ENCODE data around the gene GCN1.

GCN1 gene

DNA sequence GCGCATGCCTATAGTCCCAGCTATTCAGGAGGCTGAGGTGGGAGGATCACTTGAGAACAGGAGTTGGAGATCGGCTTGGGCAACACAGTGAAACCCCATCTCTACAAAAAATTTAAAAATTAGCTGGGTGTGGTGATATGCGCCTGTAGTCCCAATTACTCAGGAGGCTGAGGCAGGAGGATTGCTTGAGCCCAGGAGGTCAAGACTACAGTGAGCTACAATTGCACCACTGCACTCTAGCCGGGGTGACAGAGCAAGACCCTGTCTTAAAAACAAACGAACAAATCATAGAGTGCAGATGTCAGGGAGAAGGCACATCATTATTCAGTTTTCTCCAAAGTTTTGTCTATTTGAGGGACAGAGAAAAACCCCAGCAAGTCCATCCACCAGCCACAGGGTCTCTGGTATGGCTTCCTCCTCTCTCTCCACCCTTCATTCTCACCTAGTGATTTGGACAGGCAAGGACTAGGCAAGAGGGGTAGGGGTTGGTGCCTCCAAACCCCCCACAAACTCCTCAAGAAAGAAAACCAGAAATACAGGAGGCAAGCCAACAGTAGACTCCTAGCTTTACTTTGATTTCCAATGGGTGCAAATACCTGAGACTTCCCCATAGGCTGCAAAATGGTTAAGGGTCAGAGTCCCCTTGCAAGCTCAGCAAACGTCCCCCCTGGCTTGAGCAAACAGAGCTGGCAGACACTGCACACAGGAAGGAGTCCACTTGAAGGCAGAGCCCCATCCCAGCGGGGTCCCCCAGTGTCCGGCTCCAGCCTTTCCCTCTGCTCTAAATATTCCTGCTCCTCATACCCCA, 32.9 kb upstream of the GCN1 start:
- peaks cover 74% of the 10 kb centered on the region for H3K4me1 ChIP-seq (ENCODE audit: insufficient read depth, low read length)
- peak overlapping the region; percentile 95 for H3K27ac ChIP-seq (ENCODE audit: low read depth, low read length)
- no peaks in the 10 kb centered on the region for H3K9me3 ChIP-seq (ENCODE audit: low read length)
- no peak overlapping the region for H3K9ac ChIP-seq (ENCODE audit: low read length)
- H3K27me3 ChIP-seq (ENCODE audit: control insufficient read depth in 1 of 2, insufficient read depth in 2 of 2, low read length in 2 of 2): no peaks in the 10 kb centered on the region
- peaks cover 21% of the 10 kb centered on the region for H3K36me3 ChIP-seq (ENCODE audit: insufficient read depth, low read length)
- H3K4me3 ChIP-seq (ENCODE audit: low read depth in 1 of 2, low read length in 2 of 2): peak overlapping the region in 1 of 2 donors; percentile 17

DNA sequence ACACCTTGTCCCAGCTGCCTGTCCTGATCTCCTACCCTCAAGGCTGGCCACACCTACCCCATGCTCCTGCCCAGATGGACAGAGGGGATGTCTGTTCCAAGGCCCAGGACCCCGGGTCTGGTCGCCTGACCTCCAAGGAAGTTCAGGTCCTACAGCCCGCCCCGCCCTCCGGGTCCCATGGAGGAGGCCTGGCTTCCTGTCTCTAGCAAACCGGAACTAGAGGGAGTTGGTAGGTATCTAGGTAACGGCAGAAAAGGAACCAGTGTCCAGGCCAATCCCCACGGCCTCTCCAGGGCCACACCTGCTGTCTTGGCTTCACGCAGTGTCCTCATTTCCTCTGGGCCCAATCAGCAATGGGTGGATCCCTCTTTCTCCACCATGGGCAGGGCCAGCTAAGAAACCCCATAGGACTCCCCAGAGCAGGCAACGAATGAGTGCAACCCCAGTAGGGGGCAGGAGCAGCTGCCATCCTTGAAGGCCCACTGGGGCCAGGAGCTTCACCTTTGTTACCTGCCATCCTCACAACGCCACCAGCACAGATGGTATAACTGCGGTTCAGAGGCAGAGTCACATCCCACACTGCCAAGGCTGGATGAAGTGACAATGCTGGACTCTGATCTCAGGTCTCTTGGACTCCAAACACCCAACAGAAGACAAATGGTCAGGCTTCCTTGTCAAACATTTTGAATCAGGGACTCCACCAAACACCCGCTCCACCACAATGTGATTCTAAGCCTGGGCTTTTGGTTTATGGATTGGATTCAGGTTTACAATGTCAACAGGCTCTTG, 31.5 kb upstream of the GCN1 start:
- H3K4me1 ChIP-seq (ENCODE audit: insufficient read depth, low read length): peaks cover 60% of the 10 kb centered on the region

DNA sequence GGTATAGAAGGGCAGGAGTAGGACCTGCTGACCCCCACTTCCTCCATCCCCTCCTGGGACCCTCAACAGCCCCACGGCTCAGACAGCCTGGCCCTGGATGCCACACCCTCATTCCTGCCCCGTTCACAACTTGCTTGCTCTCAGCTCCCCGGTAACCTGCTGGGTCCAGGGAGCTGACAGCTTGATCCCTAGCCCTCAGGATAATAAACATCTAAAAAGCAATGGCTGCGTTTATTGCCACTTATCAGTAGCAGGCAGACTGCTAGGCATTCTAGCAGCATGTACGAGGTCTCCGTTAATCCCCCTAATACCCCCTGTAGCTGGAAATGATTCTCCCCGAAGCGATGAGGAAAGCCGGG, 30.7 kb upstream of the GCN1 start:
- Histone ChIP-seq H3K9ac (ENCODE audit: low read length) (peak overlapping the region; percentile 11), H3K4me3 (ENCODE audit: low read depth in 1 of 2, low read length in 2 of 2) (peak overlapping the region in 1 of 2 donors; percentile 7), H3K27me3 (ENCODE audit: control insufficient read depth in 1 of 2, insufficient read depth in 2 of 2, low read length in 2 of 2) (no peaks in the 10 kb centered on the region), H3K36me3 (ENCODE audit: insufficient read depth, low read length) (peaks cover 44% of the 10 kb centered on the region), H3K27ac (ENCODE audit: low read depth, low read length) (peak overlapping the region; percentile 40), H3K4me1 (ENCODE audit: insufficient read depth, low read length) (peaks cover 52% of the 10 kb centered on the region), H3K9me3 (ENCODE audit: low read length) (no peaks in the 10 kb centered on the region)

More for the DNA sequence above, 31.5 kb upstream of the GCN1 start:
- H3K9me3 ChIP-seq (ENCODE audit: low read length): no peaks in the 10 kb centered on the region
- peak overlapping the region; percentile 11 for H3K9ac ChIP-seq (ENCODE audit: low read length)
- H3K36me3 ChIP-seq (ENCODE audit: insufficient read depth, low read length): peaks cover 35% of the 10 kb centered on the region
- H3K27me3 ChIP-seq (ENCODE audit: control insufficient read depth in 1 of 2, insufficient read depth in 2 of 2, low read length in 2 of 2): no peaks in the 10 kb centered on the region
- H3K27ac ChIP-seq (ENCODE audit: low read depth, low read length): peak overlapping the region; percentile 2
- H3K4me3 ChIP-seq (ENCODE audit: low read depth in 1 of 2, low read length in 2 of 2): no peak overlapping the region

DNA sequence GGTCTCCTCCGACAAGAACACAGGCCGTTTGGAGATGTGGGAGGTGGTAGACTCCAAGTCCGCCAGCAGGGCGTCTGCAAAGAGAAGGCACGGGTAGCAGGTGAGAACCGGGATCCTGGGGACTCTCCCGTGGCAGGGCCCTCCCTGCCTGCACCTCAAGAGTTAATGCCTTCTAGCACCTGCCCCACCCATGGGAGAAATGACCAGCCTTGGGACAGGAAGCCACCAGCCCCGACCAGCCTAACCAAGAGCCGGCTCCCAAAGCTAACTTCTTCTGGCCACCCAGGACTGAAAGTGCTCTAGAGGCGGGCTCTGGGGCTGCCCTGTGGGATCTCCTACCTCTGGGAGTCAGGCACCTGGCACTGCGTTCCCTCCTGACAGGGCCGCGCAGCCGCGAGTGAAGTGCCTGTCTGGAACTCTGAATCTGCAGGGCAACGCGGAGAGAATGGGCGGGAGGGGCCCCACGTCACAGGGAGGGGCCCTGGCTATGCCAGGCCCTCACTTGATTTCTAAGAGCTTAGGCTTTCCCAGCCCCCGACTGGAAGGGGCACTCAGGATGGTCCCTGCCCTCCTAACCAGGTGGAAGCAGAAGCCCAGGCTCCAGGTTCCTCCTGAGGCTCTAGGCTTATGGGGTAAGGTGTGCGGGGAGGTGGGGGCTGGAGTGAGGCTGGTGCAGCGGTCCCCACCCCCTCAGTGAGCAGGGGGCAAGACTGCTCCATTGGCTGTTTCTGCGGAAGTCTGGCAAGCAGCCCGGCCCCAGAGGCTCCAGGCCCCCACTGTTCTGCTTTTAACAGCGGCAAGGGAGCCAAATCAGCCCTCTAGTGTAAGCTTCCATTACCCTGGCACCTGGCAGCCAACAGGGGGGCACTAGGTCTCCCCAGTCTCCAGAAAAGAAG, 30.0 kb upstream of the GCN1 start:
- Histone ChIP-seq H3K9ac (ENCODE audit: low read length) (peak overlapping the region; percentile 11), H3K27me3 (ENCODE audit: control insufficient read depth in 1 of 2, insufficient read depth in 2 of 2, low read length in 2 of 2) (no peaks in the 10 kb centered on the region), H3K9me3 (ENCODE audit: low read length) (no peaks in the 10 kb centered on the region), H3K4me3 (ENCODE audit: low read depth in 1 of 2, low read length in 2 of 2) (peak overlapping the region in 1 of 2 donors; percentile 7), H3K27ac (ENCODE audit: low read depth, low read length) (peak overlapping the region; percentile 40), H3K36me3 (ENCODE audit: insufficient read depth, low read length) (peaks cover 50% of the 10 kb centered on the region), H3K4me1 (ENCODE audit: insufficient read depth, low read length) (peaks cover 46% of the 10 kb centered on the region)

DNA sequence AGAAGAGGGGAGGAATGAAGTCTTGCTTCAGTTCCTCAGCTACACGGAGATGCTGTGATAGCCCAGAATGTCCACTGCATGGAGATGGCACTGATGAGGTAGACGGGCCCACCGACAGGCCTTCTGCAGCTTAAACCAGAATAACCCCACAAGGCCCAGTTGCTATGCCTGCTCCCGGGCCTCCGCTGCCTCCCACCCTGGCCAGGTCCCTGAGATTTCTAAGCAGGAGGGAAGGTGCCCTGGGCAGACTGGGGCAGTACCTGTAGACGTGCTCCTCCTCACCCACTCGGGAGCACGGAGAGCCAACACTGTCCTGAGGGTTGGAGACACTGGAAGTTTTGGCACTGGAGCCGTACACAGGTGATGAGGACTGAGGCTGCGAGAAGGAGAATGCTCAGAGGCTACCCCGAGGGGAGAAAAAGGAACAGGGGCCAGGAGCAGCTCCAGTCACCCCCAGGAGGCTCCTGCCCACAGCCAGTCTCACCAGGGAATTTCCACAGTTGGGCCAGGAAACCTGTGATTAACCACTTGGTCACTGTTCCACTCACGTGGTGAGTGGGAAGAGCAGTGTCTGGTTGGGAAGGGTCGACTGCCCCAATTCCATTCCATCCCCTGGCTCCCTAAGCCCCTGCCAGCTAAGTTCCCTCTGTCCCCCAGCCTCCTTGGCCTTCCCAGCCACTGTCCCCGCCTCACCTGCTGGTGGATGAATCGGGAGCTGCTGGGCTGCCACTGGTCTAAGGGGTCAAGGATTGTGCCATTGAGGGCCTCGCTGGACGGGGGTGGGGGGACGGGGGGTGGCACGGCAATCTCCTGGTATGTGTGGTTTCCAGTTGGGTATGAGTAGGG, 29.2 kb upstream of the GCN1 start:
- Histone ChIP-seq H3K27ac (ENCODE audit: low read depth, low read length) (peak overlapping the region; percentile 40), H3K9ac (ENCODE audit: low read length) (no peak overlapping the region), H3K27me3 (ENCODE audit: control insufficient read depth in 1 of 2, insufficient read depth in 2 of 2, low read length in 2 of 2) (no peaks in the 10 kb centered on the region), H3K4me1 (ENCODE audit: insufficient read depth, low read length) (peaks cover 37% of the 10 kb centered on the region), H3K4me3 (ENCODE audit: low read depth in 1 of 2, low read length in 2 of 2) (no peak overlapping the region), H3K36me3 (ENCODE audit: insufficient read depth, low read length) (peaks cover 59% of the 10 kb centered on the region), H3K9me3 (ENCODE audit: low read length) (no peaks in the 10 kb centered on the region)

DNA sequence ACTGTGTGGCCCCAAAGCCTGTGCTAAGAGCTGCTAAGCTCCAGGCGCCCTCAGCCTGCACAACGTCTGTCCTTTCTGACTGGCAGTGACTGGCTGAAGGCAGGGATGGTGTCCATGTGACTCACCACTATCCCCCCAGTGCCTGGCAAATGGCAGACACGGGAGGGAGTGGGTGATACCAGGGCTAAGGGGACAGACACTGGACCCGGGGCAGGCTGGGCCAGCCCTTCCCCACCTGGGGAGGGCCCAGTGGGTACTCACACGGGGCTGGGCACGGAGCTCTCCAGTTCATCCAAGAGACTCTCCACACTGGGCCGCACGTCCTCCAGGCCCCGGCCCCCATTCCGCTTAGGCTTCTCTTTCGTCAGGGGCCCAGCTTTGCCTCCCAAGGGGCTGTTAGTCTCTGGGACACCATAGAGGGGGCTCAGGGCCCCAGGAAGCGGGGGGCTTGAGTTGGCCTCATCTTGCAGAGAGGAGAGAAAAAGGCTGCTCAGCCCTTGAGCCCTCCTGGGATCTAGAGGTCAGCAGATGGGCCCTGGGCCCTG, 27.8 kb upstream of the GCN1 start:
- peaks cover 66% of the 10 kb centered on the region for H3K36me3 ChIP-seq (ENCODE audit: insufficient read depth, low read length)
- H3K4me1 ChIP-seq (ENCODE audit: insufficient read depth, low read length): peaks cover 24% of the 10 kb centered on the region

DNA sequence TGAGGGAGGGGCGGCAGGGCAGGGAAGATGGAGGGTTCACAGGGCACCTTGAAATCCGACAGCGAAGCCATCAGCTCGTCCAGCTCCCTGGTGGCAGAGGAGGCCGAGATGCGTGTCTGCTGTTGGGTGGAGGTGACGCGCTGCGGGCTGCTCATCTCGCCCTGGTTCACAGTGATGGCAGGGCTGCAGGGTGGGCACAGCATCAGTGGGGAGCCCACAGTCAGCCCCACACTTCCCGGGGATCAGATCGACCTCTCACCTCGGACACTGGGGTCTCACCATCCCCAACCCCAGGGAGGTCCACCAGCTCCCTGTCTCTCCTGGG, 27.0 kb upstream of the GCN1 start:
- no peaks in the 10 kb centered on the region for H3K9me3 ChIP-seq (ENCODE audit: low read length)
- no peak overlapping the region for H3K9ac ChIP-seq (ENCODE audit: low read length)
- H3K27me3 ChIP-seq (ENCODE audit: control insufficient read depth in 1 of 2, insufficient read depth in 2 of 2, low read length in 2 of 2): no peaks in the 10 kb centered on the region
- peaks cover 61% of the 10 kb centered on the region for H3K36me3 ChIP-seq (ENCODE audit: insufficient read depth, low read length)
- H3K4me3 ChIP-seq (ENCODE audit: low read depth in 1 of 2, low read length in 2 of 2): no peak overlapping the region
- no peak overlapping the region for H3K27ac ChIP-seq (ENCODE audit: low read depth, low read length)
- peaks cover 24% of the 10 kb centered on the region for H3K4me1 ChIP-seq (ENCODE audit: insufficient read depth, low read length)

More for the DNA sequence above, 27.8 kb upstream of the GCN1 start:
- no peaks in the 10 kb centered on the region for H3K27me3 ChIP-seq (ENCODE audit: control insufficient read depth in 1 of 2, insufficient read depth in 2 of 2, low read length in 2 of 2)
- no peak overlapping the region for H3K27ac ChIP-seq (ENCODE audit: low read depth, low read length)
- H3K9me3 ChIP-seq (ENCODE audit: low read length): no peaks in the 10 kb centered on the region
- no peak overlapping the region for H3K9ac ChIP-seq (ENCODE audit: low read length)
- H3K4me3 ChIP-seq (ENCODE audit: low read depth in 1 of 2, low read length in 2 of 2): no peak overlapping the region

DNA sequence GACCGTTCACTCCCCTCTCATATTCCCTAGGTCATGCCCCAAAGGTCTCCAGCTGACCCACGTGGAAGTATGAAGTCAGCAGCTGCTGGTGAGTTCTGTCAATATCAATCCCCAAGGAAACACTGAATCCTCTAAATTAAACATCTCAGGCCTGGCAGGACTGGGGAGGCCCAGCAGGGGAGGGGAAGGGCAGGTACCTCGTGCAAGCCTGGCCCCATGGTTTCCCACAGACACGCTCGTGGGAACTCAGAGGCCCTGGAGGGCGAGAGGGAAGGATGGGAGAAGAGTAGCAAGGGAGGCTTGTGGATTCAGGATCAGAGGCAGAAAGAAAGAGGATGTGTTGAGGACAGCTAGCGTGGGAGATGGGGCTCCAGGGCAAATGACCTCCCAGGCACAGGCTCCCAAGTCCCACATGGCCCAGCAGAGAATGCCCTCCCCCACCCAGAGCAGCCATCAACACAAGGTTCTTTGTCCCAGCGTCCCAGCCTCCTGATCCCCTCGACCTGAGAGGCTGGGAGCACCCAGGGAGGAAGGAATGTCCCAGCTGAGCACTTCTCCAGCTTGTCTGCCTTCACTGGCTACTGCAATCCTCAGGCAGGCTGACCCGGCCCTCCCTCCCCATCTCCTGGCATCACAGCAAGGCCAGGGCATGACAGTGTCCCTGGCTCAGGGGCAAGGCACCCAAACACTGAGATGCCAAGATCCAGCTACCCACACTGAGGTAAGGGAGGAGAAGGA, 26.5 kb upstream of the GCN1 start:
- Histone ChIP-seq H3K36me3 (ENCODE audit: insufficient read depth, low read length) (peaks cover 62% of the 10 kb centered on the region), H3K9me3 (ENCODE audit: low read length) (no peaks in the 10 kb centered on the region), H3K27me3 (ENCODE audit: control insufficient read depth in 1 of 2, insufficient read depth in 2 of 2, low read length in 2 of 2) (no peaks in the 10 kb centered on the region), H3K9ac (ENCODE audit: low read length) (no peak overlapping the region), H3K4me1 (ENCODE audit: insufficient read depth, low read length) (peaks cover 21% of the 10 kb centered on the region), H3K27ac (ENCODE audit: low read depth, low read length) (no peak overlapping the region), H3K4me3 (ENCODE audit: low read depth in 1 of 2, low read length in 2 of 2) (no peak overlapping the region)

DNA sequence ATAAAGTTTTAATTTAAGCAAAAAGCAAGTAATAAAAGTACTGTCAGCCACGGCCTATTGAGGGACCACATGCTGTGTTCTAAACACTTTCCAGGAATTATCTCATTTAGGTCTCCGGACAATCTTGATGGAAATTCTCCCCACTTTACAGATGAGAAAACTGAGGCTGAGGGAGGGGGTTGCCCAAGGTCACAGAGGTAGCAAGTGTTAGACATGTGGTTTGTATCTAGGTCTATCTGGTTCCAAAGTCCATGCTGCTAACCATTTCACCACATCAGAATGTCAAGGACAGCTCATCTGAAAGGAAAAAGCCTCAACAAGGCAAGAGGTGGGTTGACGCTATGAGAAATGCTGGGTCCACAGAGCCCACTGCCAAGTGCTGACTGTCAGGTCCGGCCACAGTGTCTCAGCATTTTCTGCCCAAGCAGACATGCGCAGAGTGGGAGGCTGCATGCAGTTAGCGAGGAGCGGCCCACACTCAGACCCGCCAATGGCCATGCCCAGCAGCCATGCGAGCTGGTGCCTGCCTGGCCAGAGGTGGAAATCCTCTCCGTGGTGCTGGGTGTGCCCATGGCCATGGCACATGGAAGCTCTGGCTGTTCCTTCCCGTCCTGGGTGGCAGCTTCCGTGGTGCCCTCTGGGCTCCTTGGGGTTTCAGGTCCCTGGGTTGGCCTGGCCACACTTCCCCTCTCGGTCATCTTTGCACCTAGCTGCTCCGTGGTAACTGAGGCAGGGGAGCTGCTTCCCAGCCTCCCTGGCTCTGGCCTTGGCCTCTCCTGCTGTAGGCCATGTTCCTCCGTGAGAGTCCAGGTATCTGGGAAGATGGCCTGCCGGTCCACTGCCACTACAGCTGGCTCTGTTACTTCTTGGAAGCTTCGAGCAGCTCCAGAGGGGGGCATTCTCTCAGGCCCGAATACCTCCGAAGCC, 24.4 kb upstream of the GCN1 start:
- Histone ChIP-seq H3K4me3 (ENCODE audit: low read depth in 1 of 2, low read length in 2 of 2) (no peak overlapping the region), H3K9me3 (ENCODE audit: low read length) (no peaks in the 10 kb centered on the region), H3K4me1 (ENCODE audit: insufficient read depth, low read length) (peaks cover under 1% of the 10 kb centered on the region), H3K9ac (ENCODE audit: low read length) (no peak overlapping the region), H3K27ac (ENCODE audit: low read depth, low read length) (no peak overlapping the region), H3K36me3 (ENCODE audit: insufficient read depth, low read length) (peaks cover 81% of the 10 kb centered on the region), H3K27me3 (ENCODE audit: control insufficient read depth in 1 of 2, insufficient read depth in 2 of 2, low read length in 2 of 2) (no peaks in the 10 kb centered on the region)

All from muscle layer of colon (tissue), 2 donors.